HepG2 (cell line): ENCODE results near the gene ATR. TPM values are rescaled to one million over a fixed set of nuclear protein-coding genes. Genes with fewer than 3 reads are reported as not detected.

Experiments
- ARNT ChIP-seq: fragments of 450-650 bp; IDR thresholded peaks from 2 replicates; pipeline ENCODE4 v1.6.1; 2017
- BCL6 ChIP-seq: IDR thresholded peaks from 2 replicates; pipeline ENCODE4 v1.6.1; 2016; ENCODE audit warnings: missing genetic modification reagents, missing compliant biosample characterization
- HMG20B ChIP-seq: conservative IDR thresholded peaks from 2 replicates; pipeline ENCODE4 v1.6.1; 2016; ENCODE audit warnings: missing genetic modification reagents, missing compliant biosample characterization
- HNF4G ChIP-seq, 2 experiments: sonication (generic) in 1 of 2; formaldehyde crosslinking in 1 of 2; IDR thresholded peaks; 2 replicates each; pipeline versions ENCODE4 v1.4.0 to v1.6.1; 2011 to 2020; ENCODE audit warnings: borderline replicate concordance in 2 of 2, low read depth in 2 of 2, mild to moderate bottlenecking in 2 of 2, low read length in 1 of 2, missing genetic modification reagents in 1 of 2, moderate library complexity in 1 of 2
- NFIC ChIP-seq: IDR thresholded peaks from 2 replicates; pipeline ENCODE4 v1.6.1; 2012; ENCODE audit warnings: mild to moderate bottlenecking, low read length, inconsistent platforms
- POLR2G ChIP-seq: fragments of 200-400 bp; formaldehyde crosslinking; IDR thresholded peaks from 2 replicates; pipeline ENCODE4 v1.6.1; 2018; ENCODE audit warnings: mild to moderate bottlenecking, low read depth, low read length, moderate library complexity
- SMC3 ChIP-seq: IDR thresholded peaks from 2 replicates; pipeline ENCODE4 v1.6.1; 2011; ENCODE audit warnings: low read length, improper control_type of control experiment
- SNRNP70 ChIP-seq: fragments of 200-400 bp; formaldehyde crosslinking; IDR thresholded peaks from 2 replicates; pipeline ENCODE4 v1.6.1; 2017; ENCODE audit warnings: mild to moderate bottlenecking, low read depth, low read length, moderate library complexity
- TCF7L2 ChIP-seq: IDR thresholded peaks from 2 replicates; pipeline ENCODE4 v1.6.1; 2011; ENCODE audit warnings: mild to moderate bottlenecking, low read depth, low read length, moderate library complexity
- TRIM22 ChIP-seq: fragments of 450-650 bp; IDR thresholded peaks from 2 replicates; pipeline ENCODE4 v1.6.1; 2017
- YEATS2 ChIP-seq: sonication (generic); formaldehyde crosslinking; IDR thresholded peaks from 2 replicates; pipeline ENCODE4 v1.4.0; 2020; ENCODE audit warnings: missing genetic modification reagents, borderline replicate concordance
- YY1 ChIP-seq: IDR thresholded peaks from 2 replicates; pipeline ENCODE4 v1.6.1; 2011; ENCODE audit warnings: low read length, low read depth, moderate library complexity, mild to moderate bottlenecking; ENCODE audit not compliant: insufficient read depth, insufficient replicate concordance
- ZBTB3 ChIP-seq: sonication (generic); formaldehyde crosslinking; IDR thresholded peaks from 2 replicates; pipeline ENCODE4 v1.4.0; 2020; ENCODE audit warnings: low read depth, mild to moderate bottlenecking, moderate library complexity, missing genetic modification reagents, borderline replicate concordance
- ZBTB4 ChIP-seq: sonication (generic); formaldehyde crosslinking; IDR thresholded peaks from 2 replicates; pipeline ENCODE4 v1.4.0; 2020; ENCODE audit warnings: missing genetic modification reagents, mild to moderate bottlenecking, borderline replicate concordance
- ZBTB42 ChIP-seq: sonication (generic); formaldehyde crosslinking; IDR thresholded peaks from 2 replicates; pipeline ENCODE4 v1.5.0; 2020; ENCODE audit warnings: mild to moderate bottlenecking, missing genetic modification reagents
- ZGPAT ChIP-seq: IDR thresholded peaks from 2 replicates; pipeline ENCODE4 v1.6.1; 2016; ENCODE audit warnings: mild to moderate bottlenecking
- ZNF124 ChIP-seq: sonication (generic); formaldehyde crosslinking; IDR thresholded peaks from 2 replicates; pipeline ENCODE4 v1.4.0; 2020; ENCODE audit warnings: missing genetic modification reagents
- ZNF275 ChIP-seq: sonication (generic); formaldehyde crosslinking; IDR thresholded peaks from 2 replicates; pipeline ENCODE4 v1.8.0; 2022; ENCODE audit warnings: missing genetic modification reagents, mild to moderate bottlenecking, inconsistent platforms, borderline replicate concordance
- ZNF367 ChIP-seq: sonication (generic); formaldehyde crosslinking; IDR thresholded peaks from 2 replicates; pipeline ENCODE4 v1.4.0; 2020; ENCODE audit warnings: missing genetic modification reagents, borderline replicate concordance
- ZNF496 ChIP-seq: sonication (generic); formaldehyde crosslinking; IDR thresholded peaks from 2 replicates; pipeline ENCODE4 v1.8.1; 2023; ENCODE audit warnings: mild to moderate bottlenecking, moderate library complexity, missing genetic modification reagents; ENCODE audit not compliant: insufficient replicate concordance
- ZSCAN30 ChIP-seq: sonication (generic); formaldehyde crosslinking; IDR thresholded peaks from 2 replicates; pipeline ENCODE4 v1.5.0; 2020; ENCODE audit warnings: mild to moderate bottlenecking, missing genetic modification reagents
- polyA plus RNA-seq, 8 experiments: library from polyadenylated mRNA; depleted of rRNA in 3 of 8; stranded (reverse) in 7 of 8; unstranded in 1 of 8; fragments of >200 nt; fragmentation: Illumina TruSeq in 4 of 8; extraction: Trizol in 4 of 8; gene quantifications; 2 replicates each; pipeline versions ENCODE4 v1.2.1 to v1.2.3, GENCODE V29; 2011 to 2016; ENCODE audit warnings: low read depth in 4 of 8, missing spikeins in 1 of 8, mixed read lengths in 1 of 8; ENCODE audit not compliant: insufficient read depth in 1 of 8
- total RNA-seq, 5 experiments: library from RNA; depleted of rRNA; stranded (reverse); fragments of >200 nt; fragmentation: Illumina TruSeq; extraction: Trizol; gene quantifications; 2 replicates each; pipeline ENCODE4 v1.2.3, GENCODE V29; 2016; ENCODE audit warnings: low read depth in 1 of 5

ATR gene
- total and polyA plus RNA-seq, 2 of the 13 experiments (the other 11 are each of a cell fraction or from before 2014, with no cell fraction given) = 6.6 to 17.0 TPM

- TF ChIP-seq TRIM22 = no peak
- TF ChIP-seq ZGPAT (CRISPR knock-in tag) = peak; percentile 92
- TF ChIP-seq ZNF275 (CRISPR knock-in tag) = no peak; the same call in 1 of the 2 replicates
- no peak for TF ChIP-seq SNRNP70
- peak; percentile 94; the same call in 1 of the 2 replicates for TF ChIP-seq ZNF124
- TF ChIP-seq NFIC = no peak
- TF ChIP-seq ZNF496 (CRISPR knock-in tag) = no peak
- TF ChIP-seq ZSCAN30 (CRISPR knock-in tag) = no peak; the same call in 1 of the 2 replicates
- 0 out of 2 replicates have a peak, but pooled peaks have one; percentile 28 for TF ChIP-seq ZNF367 (CRISPR knock-in tag)
- peak; percentile 78; the same call in 1 of the 2 replicates for TF ChIP-seq ZBTB4 (CRISPR knock-in tag)
- TF ChIP-seq HNF4G (IDR thresholded peaks at IDR 0.05; ENCODE audit: borderline replicate concordance, low read depth, low read length) = no peak
- peak; percentile 83; the same call in 1 of the 2 replicates for TF ChIP-seq HNF4G (CRISPR knock-in tag; IDR thresholded peaks at IDR 0.05; ENCODE audit: borderline replicate concordance, low read depth)
- no peak for TF ChIP-seq TCF7L2
- no peak for TF ChIP-seq ARNT
- peak; percentile 36; the same call in 1 of the 2 replicates for TF ChIP-seq HMG20B
- TF ChIP-seq ZBTB3 (CRISPR knock-in tag) = no peak; the same call in 1 of the 2 replicates
- TF ChIP-seq ZBTB42 (CRISPR knock-in tag) = peak; percentile 56
- peak; percentile 84 for TF ChIP-seq YY1
- no peak for TF ChIP-seq BCL6 (CRISPR knock-in tag)
- peak; percentile 96 for TF ChIP-seq POLR2G
- TF ChIP-seq SMC3 = no peak
- TF ChIP-seq YEATS2 = peak; percentile 55
Measured at GRCh38 chr3:142595951-142596725, 17.6 kb upstream of the ATR start, which contains the start of gene PLS1 (continued).
